NCI-H2196 (cell line): Measurements from ENCODE around the gene TPP2.
A peak's percentile ranks its signal among the peaks of the same experiment; 100 is the strongest.

Source experiments
- DNase-seq: peaks from one replicate; lab custom pipeline; 2025; ENCODE audit not compliant: unreplicated experiment; lab: John Stamatoyannopoulos, UW

The TPP2 gene

DNA sequence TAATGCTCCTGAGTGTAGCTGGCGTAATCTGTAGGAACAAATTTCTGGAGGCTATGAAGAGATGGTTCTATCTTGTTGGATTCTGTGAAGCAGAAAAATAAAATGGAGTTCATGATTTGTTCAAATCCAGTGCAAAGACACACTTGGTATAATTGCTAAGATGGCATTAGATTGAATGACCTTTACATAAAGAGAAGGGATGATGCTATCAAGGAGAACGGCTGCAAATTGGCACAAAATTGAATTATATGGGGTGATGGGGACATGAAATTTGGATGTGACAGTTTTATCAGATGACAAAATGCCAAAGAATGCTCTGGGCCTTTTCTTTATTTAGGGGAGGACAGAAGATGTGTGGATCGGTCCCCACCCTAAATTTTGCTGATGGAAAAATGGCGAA, 94.1 kb downstream of the TPP2 start:
- DNase-seq = no peak

DNA sequence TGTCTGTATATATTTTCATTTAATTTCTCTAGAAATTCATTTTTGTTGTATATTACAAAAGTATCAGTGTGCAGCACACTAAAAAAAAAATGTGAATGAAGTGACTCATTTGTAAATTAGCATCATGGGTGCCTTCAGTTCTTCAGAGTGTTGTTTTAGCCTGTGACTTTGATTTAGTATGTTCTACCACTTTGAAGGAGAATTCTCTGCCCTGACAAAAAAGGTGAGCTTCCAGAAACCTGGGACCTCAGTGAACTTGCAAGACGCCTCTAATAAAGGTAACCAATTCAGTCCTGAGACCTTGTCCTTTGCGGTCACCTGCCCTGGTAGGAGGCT, 95.7 kb downstream of the TPP2 start:
- no peak for DNase-seq

DNA sequence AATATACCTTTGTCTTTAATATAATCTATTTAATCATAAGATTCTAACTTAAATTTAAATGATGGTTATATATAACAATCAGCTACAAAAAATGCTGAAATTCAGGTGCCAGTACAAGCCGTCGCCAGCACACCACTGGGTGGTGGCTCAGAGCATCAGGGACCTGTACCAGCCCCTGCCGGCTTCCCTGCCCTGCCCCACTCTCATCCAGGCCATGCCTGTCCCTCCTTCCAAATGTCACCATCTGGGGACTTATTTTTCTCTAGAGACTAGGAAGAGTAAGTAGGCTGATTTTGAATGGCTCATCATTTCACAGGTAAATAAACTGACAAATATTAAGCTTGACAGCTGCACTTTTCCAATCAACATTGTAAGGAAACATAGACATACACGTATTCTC, 96.5 kb downstream of the TPP2 start:
- no peak for DNase-seq

DNA sequence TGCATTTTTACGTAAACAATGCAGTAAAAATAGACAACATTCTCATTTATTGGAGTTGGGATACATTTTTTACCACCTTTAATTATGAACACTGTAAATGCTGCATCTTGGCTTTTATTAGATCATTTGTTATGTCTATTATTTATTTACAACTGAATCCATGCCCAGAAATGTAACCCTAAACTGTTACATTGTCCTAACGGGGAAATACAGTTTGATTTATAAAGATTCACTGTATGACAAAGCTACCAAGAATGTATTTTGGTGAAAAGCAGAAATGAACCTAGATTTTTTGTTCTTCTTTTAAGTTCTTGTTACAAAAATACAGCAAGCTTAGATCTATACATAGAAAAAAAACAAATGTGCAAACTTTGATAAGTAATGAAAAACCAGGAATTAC, 97.0 kb downstream of the TPP2 start:
- no peak for DNase-seq

DNA sequence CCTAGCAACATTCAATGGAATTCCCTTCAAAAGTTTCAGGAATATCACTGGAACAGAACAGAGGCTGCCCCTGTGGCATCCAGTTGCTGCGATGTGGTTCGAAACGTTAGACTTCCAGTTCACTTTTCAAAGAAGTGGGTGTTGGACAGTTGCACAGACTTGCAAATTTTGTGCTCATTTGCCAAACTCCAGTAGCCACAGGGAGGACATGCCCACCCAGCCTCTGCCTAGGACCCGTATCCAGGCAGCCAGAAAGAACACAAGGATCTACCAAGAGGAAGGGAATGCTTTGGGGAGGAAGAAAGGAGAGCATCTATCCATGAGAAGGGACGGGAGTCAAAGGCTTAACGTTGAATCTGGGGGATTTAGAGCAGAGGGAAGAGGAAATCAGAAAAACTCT, 98.2 kb downstream of the TPP2 start, which contains the start of gene METTL21C:
METTL21C (minus strand) TSS at position 108 of the 400 bp plus-strand sequence. CDS start 546 bp downstream, outside the sequence.
- DNase-seq = no peak

DNA sequence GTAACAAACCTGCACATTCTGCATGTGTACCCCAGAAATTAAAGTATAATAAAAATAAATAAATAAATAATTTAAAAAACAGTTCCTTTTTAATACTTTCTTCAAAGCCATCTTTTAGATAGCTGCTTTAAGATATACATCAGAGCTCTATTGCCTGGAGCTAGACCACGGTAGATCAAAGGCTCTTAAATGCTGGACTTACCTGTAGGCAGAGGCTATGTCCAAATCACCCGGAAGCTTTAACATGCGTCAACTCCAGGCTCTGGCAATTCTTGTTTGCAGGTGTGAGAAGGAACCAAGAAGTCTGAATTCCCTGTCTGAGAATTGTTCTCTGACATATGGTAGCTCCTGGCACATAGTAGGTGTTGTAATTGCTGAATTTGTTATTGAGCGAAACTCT, 99.7 kb downstream of the TPP2 start:
- no peak for DNase-seq

DNA sequence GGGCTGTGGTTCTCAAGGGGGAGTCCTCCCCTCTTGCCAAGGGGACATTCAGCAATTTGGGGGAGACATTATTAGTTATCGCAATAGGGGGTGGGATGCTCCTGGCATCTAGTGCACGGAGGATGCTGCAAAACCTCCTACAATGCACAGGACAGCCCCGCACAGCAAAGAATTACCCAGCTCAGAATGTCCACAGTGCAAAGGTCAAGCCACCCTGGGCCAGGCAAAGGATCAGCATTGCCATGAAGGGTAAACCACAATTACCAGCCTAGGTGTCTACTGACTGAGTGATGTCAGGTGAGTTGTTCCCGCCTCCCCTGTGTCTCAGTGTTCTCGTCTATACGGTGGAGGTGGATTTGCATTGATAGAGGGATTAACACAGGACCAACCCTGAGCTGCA, 100.5 kb downstream of the TPP2 start:
- no peak for DNase-seq

DNA sequence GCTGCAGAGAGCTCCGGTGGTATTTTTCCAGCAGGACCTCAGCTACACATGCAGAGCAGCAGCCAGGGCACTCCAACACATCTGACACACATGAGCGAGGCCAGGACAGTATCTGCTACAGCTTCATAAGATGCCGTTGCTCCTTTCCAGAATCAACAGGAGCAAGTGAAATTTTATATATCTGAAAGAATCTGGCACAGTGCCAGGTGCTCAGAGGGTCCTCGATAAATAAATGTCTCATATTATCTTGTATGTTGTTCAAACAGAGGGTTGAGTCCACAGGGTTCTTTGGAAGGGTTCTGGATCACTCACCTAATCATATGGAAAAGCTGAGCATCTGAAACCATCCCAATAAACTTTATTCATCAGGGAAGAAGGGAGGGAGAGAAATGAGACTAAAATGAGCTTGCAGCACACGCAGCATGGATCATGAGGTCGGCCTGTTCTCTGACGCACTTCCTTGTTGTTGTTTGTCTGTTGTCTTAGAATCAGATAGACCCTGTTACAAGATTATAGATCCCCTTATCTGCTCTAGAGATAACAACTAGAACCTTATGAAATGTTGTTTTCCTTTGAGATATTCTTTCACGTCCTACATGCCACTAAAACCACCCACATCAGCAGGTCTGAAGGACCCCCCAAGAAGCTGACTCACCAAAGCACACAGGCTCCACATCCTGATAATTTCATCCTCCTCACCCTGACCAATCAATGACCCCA, 101.3 kb downstream of the TPP2 start:
- no peak for DNase-seq

DNA sequence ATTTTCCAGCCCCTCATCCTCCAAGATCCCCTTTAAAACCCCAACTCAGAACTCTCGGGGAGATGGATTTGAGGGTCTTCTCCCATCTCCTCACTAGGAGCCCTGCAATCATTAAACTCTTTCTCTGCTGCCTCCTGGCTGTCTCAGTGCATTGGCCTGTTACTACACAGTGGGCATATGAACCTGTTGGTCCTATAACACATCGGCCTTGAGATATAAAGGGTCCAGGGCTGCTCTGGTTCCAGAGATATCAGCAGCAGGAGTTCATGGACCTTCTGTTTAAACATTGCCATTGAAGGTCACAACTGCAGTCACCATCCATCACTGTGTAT, 101.8 kb downstream of the TPP2 start:
- no peak for DNase-seq

DNA sequence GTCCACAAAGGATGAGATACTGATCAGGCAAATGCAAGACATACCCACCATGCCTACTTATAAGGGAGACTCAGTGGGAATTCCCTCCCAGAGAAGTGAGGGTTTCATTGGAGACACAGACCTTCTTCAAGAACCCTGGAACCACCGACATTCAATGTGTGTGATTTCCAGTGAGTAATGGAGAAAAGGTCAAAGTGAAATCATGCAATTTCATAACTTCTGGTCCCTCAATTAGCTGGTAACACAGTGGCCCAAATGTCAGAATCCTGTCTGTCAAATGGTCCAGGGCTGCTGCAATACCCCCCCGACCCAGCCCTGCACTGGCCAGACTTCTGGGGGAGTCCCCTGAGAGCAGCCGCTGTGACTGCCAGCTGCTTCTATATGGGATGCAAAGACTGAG, 102.7 kb downstream of the TPP2 start:
- DNase-seq = no peak

DNA sequence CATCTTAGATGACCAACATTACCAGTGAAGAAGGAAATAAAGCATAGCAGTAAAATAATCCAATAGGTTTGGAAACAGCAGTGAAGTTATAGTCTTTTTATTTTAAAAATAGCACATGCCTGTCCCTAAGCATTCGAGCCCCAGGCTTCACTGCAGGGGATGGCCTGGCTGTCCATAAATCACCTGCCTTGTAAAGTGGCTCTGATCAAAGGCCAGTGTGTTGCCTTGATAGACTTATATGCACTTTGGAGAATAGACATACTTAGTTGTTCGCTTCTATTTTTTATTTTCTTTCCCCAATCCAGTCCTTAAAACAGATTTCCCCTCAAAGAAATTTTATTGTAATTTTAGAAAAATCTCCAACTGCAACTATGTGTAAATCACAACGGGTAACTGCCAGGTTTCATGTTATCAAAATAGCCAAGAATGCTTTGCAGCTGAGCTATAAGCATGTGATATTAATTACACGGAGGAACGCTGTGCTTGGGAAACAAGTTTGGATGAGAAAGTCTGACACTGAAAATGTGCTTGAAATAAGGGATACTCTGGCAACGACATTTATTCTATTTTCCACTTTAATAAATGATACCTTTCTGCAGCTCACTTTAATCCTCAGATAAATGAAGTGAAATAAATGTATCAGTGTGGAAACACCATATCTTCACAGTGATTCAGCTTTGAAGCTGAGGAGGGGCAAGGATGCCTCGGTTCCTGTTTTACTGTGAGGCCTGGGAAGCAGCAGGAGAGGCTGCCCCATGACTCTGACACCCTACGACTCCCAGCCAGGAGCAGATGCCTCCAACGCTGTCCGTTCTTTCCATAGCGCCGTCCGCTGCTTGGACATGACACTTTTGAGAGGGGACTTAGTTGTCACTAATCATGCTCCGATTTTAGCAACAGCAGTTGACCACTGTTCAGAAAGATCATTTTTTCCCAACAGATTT, 103.6 kb downstream of the TPP2 start:
- no peak for DNase-seq

DNA sequence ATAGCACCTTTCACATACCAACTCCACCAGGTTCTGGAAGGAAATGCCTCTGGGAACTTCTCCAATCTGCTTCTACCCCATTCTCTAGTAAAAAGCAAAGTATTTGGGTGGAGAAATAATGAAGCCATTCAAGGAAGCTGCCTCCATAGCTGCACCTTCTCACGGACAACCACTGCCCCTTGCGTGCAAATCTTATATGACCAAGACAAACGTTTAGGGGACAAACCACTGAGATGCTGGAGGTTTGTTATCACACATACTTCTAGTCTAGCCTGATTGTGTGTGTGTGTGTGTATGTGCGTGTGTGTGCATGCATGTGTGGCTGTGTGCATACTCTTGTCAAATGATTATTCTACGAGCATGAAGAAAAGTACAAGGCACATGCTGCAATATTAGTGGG, 104.5 kb downstream of the TPP2 start:
- no peak for DNase-seq

DNA sequence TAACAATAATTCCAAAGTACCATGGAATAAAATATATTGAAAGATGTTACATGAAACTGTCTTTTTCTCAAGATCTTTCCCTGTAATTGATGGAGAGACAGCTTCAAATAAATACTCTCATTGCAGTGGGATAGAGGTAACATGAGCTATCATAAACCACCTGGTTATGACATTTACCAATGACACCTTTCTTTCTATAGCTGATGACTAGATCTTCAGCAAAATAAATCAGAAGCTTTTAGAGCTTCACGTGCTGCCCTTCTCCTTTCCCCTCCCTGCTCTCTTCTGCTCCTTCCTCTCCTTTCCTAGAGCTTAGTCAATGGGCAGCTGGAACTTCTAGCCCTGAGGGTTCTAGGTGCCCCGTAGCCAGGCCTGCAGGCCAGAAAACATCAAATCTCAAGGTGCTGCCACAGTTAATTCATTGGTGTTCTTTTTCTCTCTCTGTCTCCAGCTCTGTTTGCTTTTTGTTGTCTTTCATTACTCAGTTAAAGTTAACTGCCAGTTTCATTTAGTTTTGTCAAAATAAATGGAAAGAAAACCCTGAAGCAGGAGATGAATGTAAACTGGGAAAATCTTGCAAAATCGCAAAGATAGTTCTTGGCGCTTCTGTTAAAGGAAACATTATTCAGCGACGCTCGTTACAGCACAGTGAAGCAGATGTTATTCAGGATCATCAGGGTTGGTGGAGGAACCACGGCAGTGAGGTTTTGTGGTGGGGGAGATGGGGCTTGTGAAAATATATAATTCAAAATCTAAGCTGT, 106.4 kb downstream of the TPP2 start:
- DNase-seq = no peak

DNA sequence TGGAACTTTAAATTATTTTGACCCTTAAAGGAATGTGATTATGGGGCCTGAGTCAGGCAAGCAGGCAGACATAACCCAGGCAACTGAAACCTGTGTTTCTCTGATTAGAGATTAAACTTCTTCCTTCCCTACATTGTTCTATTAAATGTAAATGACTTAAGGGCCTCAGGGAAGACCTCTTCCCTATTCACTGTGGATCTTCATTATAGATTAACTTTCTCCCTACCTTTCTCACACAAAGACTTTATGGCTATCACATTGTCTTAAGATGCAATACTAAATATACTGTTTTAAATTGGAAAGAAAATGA, 106.9 kb downstream of the TPP2 start:
- no peak for DNase-seq

DNA sequence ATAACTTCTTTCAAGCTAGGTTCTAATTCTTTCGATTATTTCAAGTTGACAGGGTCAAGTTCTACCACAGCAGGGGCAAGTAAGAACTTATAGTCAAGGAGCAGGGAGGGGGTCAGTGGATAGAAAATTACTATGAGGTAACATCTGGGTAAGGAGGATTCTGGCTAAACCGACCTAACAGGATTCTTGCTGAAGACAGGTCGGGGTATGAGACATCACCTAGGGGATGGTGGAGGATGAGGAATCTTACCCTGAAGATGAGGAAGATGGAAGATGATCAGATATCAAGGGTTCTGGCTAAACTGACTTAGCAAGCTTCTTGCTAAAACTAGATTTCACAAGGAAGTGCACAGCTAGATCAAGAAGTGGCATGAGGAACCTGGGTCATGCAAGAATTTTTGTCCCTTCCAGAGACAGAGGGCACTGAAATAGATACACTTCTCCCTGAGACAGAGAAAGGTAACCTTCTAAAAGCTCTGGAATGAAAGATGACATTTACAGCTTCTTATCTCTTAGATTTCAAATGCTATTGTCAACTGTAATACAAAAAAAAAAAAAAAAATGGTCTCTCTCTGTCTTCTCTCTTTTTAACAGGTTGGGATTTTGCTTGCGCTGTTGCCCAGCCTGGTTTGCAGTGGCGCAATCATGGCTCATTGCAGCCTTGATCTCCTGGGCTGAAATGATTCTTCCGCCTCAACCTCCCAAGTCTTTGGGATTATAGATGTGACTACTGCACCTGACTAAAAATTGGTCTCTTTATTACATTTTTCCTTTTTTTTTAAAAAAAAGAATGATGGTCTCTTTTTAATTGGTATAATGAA, 107.7 kb downstream of the TPP2 start:
- no peak for DNase-seq

DNA sequence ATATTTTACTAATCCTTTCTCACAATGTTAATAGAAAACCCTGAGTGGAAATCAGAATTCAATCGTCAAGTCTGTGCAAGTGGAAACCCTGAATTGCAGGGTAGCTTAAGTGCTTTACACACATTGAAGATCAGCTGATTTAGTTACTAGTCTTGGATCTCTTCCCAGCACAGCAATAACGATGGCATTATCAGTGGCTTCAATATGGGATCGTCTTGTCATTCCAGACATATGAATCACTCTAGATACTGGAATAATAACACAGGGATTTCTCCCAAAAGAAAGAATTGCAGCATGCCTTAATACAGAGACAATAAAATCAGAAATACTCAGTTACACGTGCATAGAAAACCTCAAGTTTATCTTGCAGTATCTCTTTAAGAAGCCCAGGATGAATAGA, 110.7 kb downstream of the TPP2 start:
- DNase-seq = peak; percentile 9

DNA sequence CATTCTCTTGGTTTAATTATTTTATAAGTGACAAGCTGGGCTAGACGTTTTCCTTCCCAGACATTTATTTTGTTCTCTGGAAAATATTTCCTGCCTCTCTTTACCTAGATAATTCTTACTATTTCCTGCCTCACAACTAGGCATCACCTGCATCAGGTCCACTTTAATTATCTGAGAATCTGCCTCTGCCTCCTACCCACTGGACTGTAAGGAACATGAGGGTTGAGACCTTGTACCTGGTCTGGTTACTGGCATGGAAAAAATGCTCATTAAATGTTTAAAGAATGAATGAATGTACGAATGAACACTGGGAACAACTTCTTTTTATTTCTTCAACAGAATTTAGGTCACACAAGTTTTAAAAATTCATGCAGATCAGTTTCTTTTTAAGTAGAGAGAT, 111.4 kb downstream of the TPP2 start:
- DNase-seq = no peak

DNA sequence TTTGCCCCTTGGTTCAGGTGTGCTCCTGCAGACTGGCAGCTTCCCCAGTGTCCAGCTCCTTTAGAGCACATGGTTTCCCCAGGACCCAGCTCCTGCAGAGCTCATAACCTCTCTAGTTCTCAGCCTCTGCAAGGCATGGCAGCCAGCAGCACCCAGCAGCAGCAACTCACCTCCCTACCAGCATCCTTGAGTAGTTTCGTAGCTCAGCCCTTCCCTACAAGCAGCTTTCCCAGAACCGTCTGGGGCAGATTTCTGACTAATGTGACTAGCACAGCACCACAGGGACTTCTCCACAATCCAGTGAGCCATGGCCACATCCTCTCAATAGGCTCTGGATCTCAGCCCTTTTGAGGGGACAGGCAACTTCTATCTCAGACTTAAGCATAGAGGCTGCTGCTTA, 112.2 kb downstream of the TPP2 start:
- DNase-seq = no peak

DNA sequence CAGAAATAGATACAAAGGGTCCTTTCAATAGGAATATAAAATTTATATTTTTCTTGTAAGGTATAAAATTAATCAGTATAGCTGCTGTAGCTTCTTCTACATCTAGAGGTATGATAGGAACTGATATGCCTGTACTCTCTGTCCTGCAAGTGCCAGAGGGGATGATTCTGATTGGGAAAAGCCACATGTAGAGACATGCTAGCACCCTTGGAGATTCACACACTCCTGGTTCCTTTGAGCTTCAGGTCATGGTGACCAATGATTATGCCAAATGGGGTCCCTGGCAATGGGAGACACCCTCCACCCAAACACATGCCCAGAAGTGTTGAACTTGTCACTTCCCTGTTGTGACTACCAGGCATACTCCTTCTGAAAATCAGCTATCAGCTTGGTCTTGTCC, 112.8 kb downstream of the TPP2 start:
- DNase-seq = no peak

DNA sequence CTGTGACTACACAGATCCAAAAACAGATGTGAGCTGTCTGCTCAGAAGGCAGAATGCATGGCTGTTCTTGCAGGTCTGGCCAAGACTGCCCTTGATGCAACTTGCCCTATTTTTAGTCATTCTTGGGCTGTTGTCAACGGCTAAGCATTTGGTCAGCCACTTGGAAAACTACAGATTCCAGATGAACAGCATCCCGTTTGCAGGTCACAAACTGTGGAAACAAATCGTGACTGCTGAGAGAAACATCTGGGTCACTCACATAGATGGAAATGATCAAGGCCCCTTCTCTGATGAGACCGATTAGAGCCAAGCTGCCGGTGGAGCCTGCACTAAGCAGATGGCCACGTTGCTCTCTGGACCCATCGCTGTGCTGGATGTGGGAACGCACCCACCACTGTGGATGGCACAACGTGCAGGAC, 113.5 kb downstream of the TPP2 start:
- DNase-seq = no peak

DNA sequence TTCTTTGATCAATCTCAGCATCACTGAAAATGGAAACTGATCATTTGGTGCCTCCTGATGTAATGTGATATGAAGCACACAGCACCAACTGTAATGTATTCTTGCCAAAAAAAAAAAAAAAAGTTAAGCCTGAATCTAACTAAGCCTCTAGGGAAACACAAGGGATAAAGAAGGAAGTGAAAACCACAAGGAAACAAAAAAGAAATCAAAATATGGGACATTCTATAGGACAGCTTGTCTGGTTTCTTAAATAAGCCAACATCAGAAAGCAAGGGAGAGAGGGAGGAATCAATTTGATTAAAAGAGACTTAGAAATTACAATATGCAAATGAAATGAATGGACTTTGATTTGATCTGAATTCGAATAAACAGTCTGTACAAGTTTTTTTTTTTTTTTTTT, 118.7 kb downstream of the TPP2 start:
- no peak for DNase-seq
